Upper lobe of left lung (tissue), 4 donors: ENCODE data around the gene TMEM38B.
"Not testable (repeated sequence)": the region's sequence is repeated elsewhere in the genome, so short reads cannot be mapped to it uniquely, and the experiment has no call there.

Experiments used
- CTCF ChIP-seq, 6 experiments: fragments of 450-650 bp in 4 of 6; fragments of 200-600 bp in 2 of 6; sonication (generic) in 2 of 6; IDR thresholded peaks; one replicate each; pipeline ENCODE4 v1.5.1; 2016 to 2019; ENCODE audit warnings: antibody characterized with exemption in 6 of 6
- POLR2AphosphoS5 ChIP-seq, 2 donors: sonication (generic); formaldehyde crosslinking; IDR thresholded peaks; one replicate each; pipeline ENCODE4 v1.5.1; 2017; ENCODE audit warnings: antibody characterized with exemption in 2 of 2

GRCh38 chr9:105782561-105783494 is 88.5 kb downstream of the TMEM38B start:
- TF ChIP-seq POLR2AphosphoS5, CTCF (IDR thresholded peaks at IDR 0.05): not testable (repeated sequence)
